Suprapubic skin (tissue), 3 donors: Measurements from ENCODE around the gene NR3C2.

Source experiments
- CTCF ChIP-seq, 2 donors: fragments of 200-600 bp in 1 of 2; fragments of 450-650 bp in 1 of 2; sonication (generic) in 1 of 2; IDR thresholded peaks; one replicate each; pipeline ENCODE4 v1.5.1; 2016 to 2019; ENCODE audit warnings: antibody characterized with exemption in 2 of 2, mild to moderate bottlenecking in 1 of 2, moderate library complexity in 1 of 2
- EP300 ChIP-seq: sonication (generic); formaldehyde crosslinking; IDR thresholded peaks from one replicate; pipeline ENCODE4 v1.6.1; 2017; ENCODE audit warnings: antibody characterized with exemption
- POLR2A ChIP-seq, 2 donors: fragments of 450-650 bp; IDR thresholded peaks; one replicate each; pipeline ENCODE4 v1.6.1; 2017; ENCODE audit warnings: antibody characterized with exemption in 2 of 2, mild to moderate bottlenecking in 2 of 2, moderate library complexity in 2 of 2

GRCh38 chr4:148203056-148203898, 238.9 kb downstream of the NR3C2 start:
- no peak for TF ChIP-seq CTCF (IDR thresholded peaks at IDR 0.05)
- no peak for TF ChIP-seq EP300
- no peak for TF ChIP-seq POLR2A (IDR thresholded peaks at IDR 0.05)
